Measurements from ENCODE around the gene CNTN5. TPM values are rescaled to one million over a fixed set of nuclear protein-coding genes. Genes with fewer than 3 reads are reported as not detected.
"Not testable (repeated sequence)": the region's sequence is repeated elsewhere in the genome, so short reads cannot be mapped to it uniquely, and the experiment has no call there.

Gene CNTN5
- polyA plus RNA-seq, 1 of the 3 experiments (the other 2 are of a cell fraction) = not detected

GRCh38 chr11:99117603-99118002 lies 96.9 kb downstream of the CNTN5 start:
- TF ChIP-seq FOXJ3 (CRISPR knock-in tag; IDR thresholded peaks at IDR 0.05) (no peak), CTCF (IDR thresholded peaks at IDR 0.05) (no peak), IRF3 (IDR thresholded peaks at IDR 0.05; ENCODE audit: low read depth, low read length) (no peak)
- Histone ChIP-seq H3K9me2 (no peaks in the 10 kb centered on the region), H3K9me3 (no peaks in the 10 kb centered on the region), H3K27ac (ENCODE audit: low read depth in 2 of 2, low read length in 1 of 2) (no peak overlapping the region), H3K27me3 (ENCODE audit: insufficient read depth) (no peaks in the 10 kb centered on the region), H2AFZ (ENCODE audit: low read depth) (no peak overlapping the region), H3K79me2 (ENCODE audit: insufficient read depth) (no peaks in the 10 kb centered on the region), H3K9ac (no peak overlapping the region), H3K4me2 (no peak overlapping the region), H3F3A (replicated peaks; ENCODE audit: insufficient read depth) (no peaks in the 10 kb centered on the region), H4K20me1 (ENCODE audit: insufficient read depth) (no peaks in the 10 kb centered on the region), H3K36me3 (replicated peaks in 1 of 2; ENCODE audit: control insufficient read depth in 1 of 2, insufficient read depth in 2 of 2, low read length in 1 of 2) (no peaks in the 10 kb centered on the region), H3K4me3 (ENCODE audit: low read depth in 2 of 2, low read length in 1 of 2) (no peak overlapping the region), H3K4me1 (ENCODE audit: control insufficient read depth in 1 of 2, insufficient read depth in 2 of 2, low read depth in 1 of 2, low read length in 1 of 2) (no peaks in the 10 kb centered on the region)
- no peak for DNase-seq
- CTCF ChIA-PET = no interaction called here
- WGBS (ENCODE audit: low lambda C conversion rate) = 7% methylated on average over 2 of the region's 2 CpGs
- POLR2A ChIA-PET = no interaction called here

GRCh38 chr11:99133862-99134261 lies 113.1 kb downstream of the CNTN5 start:
- H3K36me3 ChIP-seq (replicated peaks in 1 of 2; ENCODE audit: control insufficient read depth in 1 of 2, insufficient read depth in 2 of 2, low read length in 1 of 2); H3K9ac ChIP-seq; POLR2A ChIA-PET; H3K9me2 ChIP-seq; H3K27me3 ChIP-seq (ENCODE audit: insufficient read depth); H3K27ac ChIP-seq (ENCODE audit: low read depth in 2 of 2, low read length in 1 of 2); H4K20me1 ChIP-seq (ENCODE audit: insufficient read depth); H3K4me1 ChIP-seq (ENCODE audit: control insufficient read depth in 1 of 2, insufficient read depth in 2 of 2, low read depth in 1 of 2, low read length in 1 of 2); CTCF ChIA-PET; H3K4me2 ChIP-seq; H2AFZ ChIP-seq (ENCODE audit: low read depth); H3K9me3 ChIP-seq; H3K79me2 ChIP-seq (ENCODE audit: insufficient read depth); H3K4me3 ChIP-seq (ENCODE audit: low read depth in 2 of 2, low read length in 1 of 2); DNase-seq; H3F3A ChIP-seq (replicated peaks; ENCODE audit: insufficient read depth): not testable (repeated sequence)
- 74% methylated on average over 3 of the region's 3 CpGs for WGBS (ENCODE audit: low lambda C conversion rate)

GRCh38 chr11:99135508-99135907 lies 114.8 kb downstream of the CNTN5 start:
- H2AFZ ChIP-seq (ENCODE audit: low read depth) = no peak overlapping the region
- no peaks in the 10 kb centered on the region for H3K9me2 ChIP-seq
- no peaks in the 10 kb centered on the region for H3K27me3 ChIP-seq (ENCODE audit: insufficient read depth)
- no peak overlapping the region for H3K9ac ChIP-seq
- TF ChIP-seq MAX (IDR thresholded peaks at IDR 0.05; ENCODE audit: low read depth) = no peak
- TF ChIP-seq USF2 (IDR thresholded peaks at IDR 0.05; ENCODE audit: borderline replicate concordance, low read depth, low read length) = no peak
- TF ChIP-seq FOXM1 (IDR thresholded peaks at IDR 0.05; ENCODE audit: low read depth) = no peak
- TF ChIP-seq RAD21 (IDR thresholded peaks at IDR 0.05; ENCODE audit: low read length) = no peak
- TF ChIP-seq CTCF (IDR thresholded peaks at IDR 0.05) = no peak
- H3K27ac ChIP-seq (ENCODE audit: low read depth in 2 of 2, low read length in 1 of 2) = no peak overlapping the region
- no peaks in the 10 kb centered on the region for H3F3A ChIP-seq (replicated peaks; ENCODE audit: insufficient read depth)
- 2% methylated on average over 1 of the region's 1 CpG for WGBS (ENCODE audit: low lambda C conversion rate)
- no peaks in the 10 kb centered on the region for H3K4me1 ChIP-seq (ENCODE audit: control insufficient read depth in 1 of 2, insufficient read depth in 2 of 2, low read depth in 1 of 2, low read length in 1 of 2)
- no peaks in the 10 kb centered on the region for H3K36me3 ChIP-seq (replicated peaks in 1 of 2; ENCODE audit: control insufficient read depth in 1 of 2, insufficient read depth in 2 of 2, low read length in 1 of 2)
- no peaks in the 10 kb centered on the region for H3K79me2 ChIP-seq (ENCODE audit: insufficient read depth)
- H3K4me3 ChIP-seq (ENCODE audit: low read depth in 2 of 2, low read length in 1 of 2) = no peak overlapping the region
- POLR2A ChIA-PET = no interaction called here
- no peak for DNase-seq
- H4K20me1 ChIP-seq (ENCODE audit: insufficient read depth) = no peaks in the 10 kb centered on the region
- H3K9me3 ChIP-seq = no peaks in the 10 kb centered on the region; the same call in 1 of the 2 replicates
- CTCF ChIA-PET = no interaction called here
- no peak overlapping the region for H3K4me2 ChIP-seq

Data from SK-N-SH (cell line).